Neural cell (in vitro differentiated cells): ENCODE results near the gene TSEN2. TPM values are rescaled to one million over a fixed set of nuclear protein-coding genes. Genes with fewer than 3 reads are reported as not detected.

Experiments used
- H2AFZ ChIP-seq: fragments of 200-600, 300-800 bp; sonication (generic), shearing (Covaris generic); 2 replicates; pipeline ENCODE4 v1.6.0; 2014; ENCODE audit warnings: low read depth, mild to moderate bottlenecking, antibody characterized with exemption, low read length, moderate library complexity
- H3F3A ChIP-seq: fragments of 200-600 bp; shearing (Covaris generic); 2 replicates; pipeline ENCODE4 v1.6.1; 2016; ENCODE audit warnings: mild to moderate bottlenecking, moderate library complexity, mixed read lengths, antibody characterized with exemption, low read length; ENCODE audit not compliant: insufficient read depth, poor library complexity, severe bottlenecking
- H3K27ac ChIP-seq: fragments of 200-600, 300-800 bp; sonication (generic), shearing (Covaris generic); 2 replicates; pipeline ENCODE4 v1.5.1; 2014; ENCODE audit warnings: mild to moderate bottlenecking, low read length, moderate library complexity
- H3K27me3 ChIP-seq: fragments of 300-800, 200-600 bp; sonication (generic), shearing (Covaris generic); 2 replicates; pipeline ENCODE4 v1.6.0; 2014; ENCODE audit warnings: mild to moderate bottlenecking, low read depth, low read length, moderate library complexity; ENCODE audit not compliant: insufficient read depth
- H3K36me3 ChIP-seq: fragments of 300-800, 200-600 bp; sonication (generic), shearing (Covaris generic); 2 replicates; pipeline ENCODE4 v1.5.1; 2014; ENCODE audit warnings: mild to moderate bottlenecking, antibody characterized with exemption, low read length, moderate library complexity; ENCODE audit not compliant: insufficient read depth
- H3K4me2 ChIP-seq: fragments of 300-800, 200-600 bp; sonication (generic), shearing (Covaris generic); 2 replicates; pipeline ENCODE4 v1.6.0; 2014; ENCODE audit warnings: mild to moderate bottlenecking, low read length
- H3K4me3 ChIP-seq: fragments of 300-800, 200-600 bp; sonication (generic), shearing (Covaris generic); 2 replicates; pipeline ENCODE4 v1.5.1; 2014; ENCODE audit warnings: mild to moderate bottlenecking, low read length, moderate library complexity
- H3K79me2 ChIP-seq: fragments of 200-600 bp; shearing (Covaris generic); replicated peaks from 2 replicates; pipeline ENCODE4 v1.6.0; 2014; ENCODE audit warnings: mild to moderate bottlenecking, low read length, moderate library complexity; ENCODE audit not compliant: insufficient read depth
- H3K9ac ChIP-seq: fragments of 300-800, 200-600 bp; sonication (generic), shearing (Covaris generic); 2 replicates; pipeline ENCODE4 v1.6.1; 2016; ENCODE audit warnings: mild to moderate bottlenecking, low read length, mixed read lengths
- H3K9me2 ChIP-seq: fragments of 200-600 bp; shearing (Covaris generic); 2 replicates; pipeline ENCODE4 v1.6.1; 2016; ENCODE audit warnings: mild to moderate bottlenecking, low read length, mixed read lengths; ENCODE audit not compliant: insufficient read depth
- H3K9me3 ChIP-seq: fragments of 200-600, 300-800 bp; sonication (generic), shearing (Covaris generic); 2 replicates; pipeline ENCODE4 v1.6.1; 2016; ENCODE audit warnings: mild to moderate bottlenecking, mixed run types, low read length, moderate library complexity, mixed read lengths
- H4K20me1 ChIP-seq: fragments of 200-600 bp; shearing (Covaris generic); 2 replicates; pipeline ENCODE4 v1.6.1; 2016; ENCODE audit warnings: mild to moderate bottlenecking, mixed run types; ENCODE audit not compliant: insufficient read depth
- EP300 ChIP-seq: fragments of 450-650 bp; conservative IDR thresholded peaks from 2 replicates; pipeline ENCODE4 v1.6.1; 2014; ENCODE audit warnings: antibody characterized with exemption, mild to moderate bottlenecking, moderate library complexity; ENCODE audit not compliant: poor library complexity, severe bottlenecking
- EZH2 ChIP-seq: fragments of 200-600, 300-800 bp; shearing (Covaris generic), sonication (generic); IDR thresholded peaks from 2 replicates; pipeline ENCODE4 v1.6.1; 2014; ENCODE audit warnings: antibody characterized with exemption, low read length, borderline replicate concordance, mild to moderate bottlenecking; ENCODE audit not compliant: insufficient read depth, poor library complexity, severe bottlenecking
- MXI1 ChIP-seq: fragments of 450-650 bp; conservative IDR thresholded peaks from 2 replicates; pipeline ENCODE4 v1.6.1; 2014; ENCODE audit warnings: antibody characterized with exemption, mild to moderate bottlenecking; ENCODE audit not compliant: poor library complexity, severe bottlenecking
- POLR2AphosphoS5 ChIP-seq: IDR thresholded peaks from 2 replicates; pipeline ENCODE4 v1.6.1; 2012
- RAD21 ChIP-seq: fragments of 450-650 bp; conservative IDR thresholded peaks from 2 replicates; pipeline ENCODE4 v1.6.1; 2014; ENCODE audit warnings: antibody characterized with exemption, mild to moderate bottlenecking, moderate library complexity
- SMC3 ChIP-seq: fragments of 450-650 bp; conservative IDR thresholded peaks from 2 replicates; pipeline ENCODE4 v1.6.1; 2014; ENCODE audit warnings: antibody characterized with exemption, mild to moderate bottlenecking, moderate library complexity; ENCODE audit not compliant: poor library complexity
- TAF1 ChIP-seq: IDR thresholded peaks from 2 replicates; pipeline ENCODE4 v1.6.1; 2012; ENCODE audit warnings: low read depth
- polyA plus RNA-seq: library from polyadenylated mRNA; depleted of rRNA; stranded (reverse); fragments of >200 nt; gene quantifications from 2 replicates; pipeline ENCODE4 v1.2.3, GENCODE V29; 2014
- TF ChIP-seq, protein P1 (sequence below): fragments of 450-650 bp; IDR thresholded peaks from 2 replicates; pipeline ENCODE4 v1.5.1; 2014; ENCODE audit warnings: antibody characterized with exemption, mild to moderate bottlenecking, moderate library complexity; ENCODE audit not compliant: poor library complexity, severe bottlenecking
- TF ChIP-seq, protein P2 (sequence below): IDR thresholded peaks from 2 replicates; pipeline ENCODE4 v1.6.1; 2012; ENCODE audit warnings: borderline replicate concordance

Gene TSEN2
- polyA plus RNA-seq, 1 donor from 2014 or later, result 22.6 TPM

DNA sequence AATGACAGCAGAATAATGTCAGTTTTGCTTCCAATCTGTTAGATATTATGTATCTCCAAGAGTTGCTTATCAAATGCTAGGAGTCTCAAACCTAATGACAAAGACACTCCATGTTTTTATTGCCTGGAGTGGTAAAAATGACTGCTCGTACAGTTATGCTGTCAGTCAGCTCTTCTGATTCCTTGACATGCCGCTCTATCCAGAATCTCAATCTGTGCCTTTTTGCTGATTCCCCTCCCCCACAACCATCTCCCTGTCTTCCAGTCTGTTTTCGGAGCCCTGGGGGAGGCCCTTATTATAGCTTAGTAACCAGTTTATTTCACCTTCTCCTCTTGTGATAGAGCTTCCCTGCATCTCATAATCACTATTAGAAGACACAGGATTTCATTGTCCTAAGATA, 75.2 kb downstream of the TSEN2 start:
- no peaks in the 10 kb centered on the region for H3K36me3 ChIP-seq
- H3K9ac ChIP-seq, result peak overlapping the region; percentile 54
- no peaks in the 10 kb centered on the region for H3K9me3 ChIP-seq
- H3K27me3 ChIP-seq, result no peaks in the 10 kb centered on the region
- H3K4me3 ChIP-seq, result peak overlapping the region; percentile 97
- H3K9me2 ChIP-seq, result no peaks in the 10 kb centered on the region
- H3K79me2 ChIP-seq, result peaks cover 63% of the 10 kb centered on the region
- peak overlapping the region; percentile 81 for H3K4me2 ChIP-seq
- no peak overlapping the region for H2AFZ ChIP-seq
- peak overlapping the region; percentile 86 for H3K27ac ChIP-seq
- H4K20me1 ChIP-seq, result no peaks in the 10 kb centered on the region
- no peaks in the 10 kb centered on the region for H3F3A ChIP-seq
- TF ChIP-seq RAD21 (peak; percentile 23), TAF1 (no peak), EZH2 (no peak), MXI1 (no peak), EP300 (peak; percentile 75), POLR2AphosphoS5 (peak; percentile 49), SMC3 (peak; percentile 35)
- TF ChIP-seq, protein P1, sequence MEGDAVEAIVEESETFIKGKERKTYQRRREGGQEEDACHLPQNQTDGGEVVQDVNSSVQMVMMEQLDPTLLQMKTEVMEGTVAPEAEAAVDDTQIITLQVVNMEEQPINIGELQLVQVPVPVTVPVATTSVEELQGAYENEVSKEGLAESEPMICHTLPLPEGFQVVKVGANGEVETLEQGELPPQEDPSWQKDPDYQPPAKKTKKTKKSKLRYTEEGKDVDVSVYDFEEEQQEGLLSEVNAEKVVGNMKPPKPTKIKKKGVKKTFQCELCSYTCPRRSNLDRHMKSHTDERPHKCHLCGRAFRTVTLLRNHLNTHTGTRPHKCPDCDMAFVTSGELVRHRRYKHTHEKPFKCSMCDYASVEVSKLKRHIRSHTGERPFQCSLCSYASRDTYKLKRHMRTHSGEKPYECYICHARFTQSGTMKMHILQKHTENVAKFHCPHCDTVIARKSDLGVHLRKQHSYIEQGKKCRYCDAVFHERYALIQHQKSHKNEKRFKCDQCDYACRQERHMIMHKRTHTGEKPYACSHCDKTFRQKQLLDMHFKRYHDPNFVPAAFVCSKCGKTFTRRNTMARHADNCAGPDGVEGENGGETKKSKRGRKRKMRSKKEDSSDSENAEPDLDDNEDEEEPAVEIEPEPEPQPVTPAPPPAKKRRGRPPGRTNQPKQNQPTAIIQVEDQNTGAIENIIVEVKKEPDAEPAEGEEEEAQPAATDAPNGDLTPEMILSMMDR, result no peak
- TF ChIP-seq, protein P2, sequence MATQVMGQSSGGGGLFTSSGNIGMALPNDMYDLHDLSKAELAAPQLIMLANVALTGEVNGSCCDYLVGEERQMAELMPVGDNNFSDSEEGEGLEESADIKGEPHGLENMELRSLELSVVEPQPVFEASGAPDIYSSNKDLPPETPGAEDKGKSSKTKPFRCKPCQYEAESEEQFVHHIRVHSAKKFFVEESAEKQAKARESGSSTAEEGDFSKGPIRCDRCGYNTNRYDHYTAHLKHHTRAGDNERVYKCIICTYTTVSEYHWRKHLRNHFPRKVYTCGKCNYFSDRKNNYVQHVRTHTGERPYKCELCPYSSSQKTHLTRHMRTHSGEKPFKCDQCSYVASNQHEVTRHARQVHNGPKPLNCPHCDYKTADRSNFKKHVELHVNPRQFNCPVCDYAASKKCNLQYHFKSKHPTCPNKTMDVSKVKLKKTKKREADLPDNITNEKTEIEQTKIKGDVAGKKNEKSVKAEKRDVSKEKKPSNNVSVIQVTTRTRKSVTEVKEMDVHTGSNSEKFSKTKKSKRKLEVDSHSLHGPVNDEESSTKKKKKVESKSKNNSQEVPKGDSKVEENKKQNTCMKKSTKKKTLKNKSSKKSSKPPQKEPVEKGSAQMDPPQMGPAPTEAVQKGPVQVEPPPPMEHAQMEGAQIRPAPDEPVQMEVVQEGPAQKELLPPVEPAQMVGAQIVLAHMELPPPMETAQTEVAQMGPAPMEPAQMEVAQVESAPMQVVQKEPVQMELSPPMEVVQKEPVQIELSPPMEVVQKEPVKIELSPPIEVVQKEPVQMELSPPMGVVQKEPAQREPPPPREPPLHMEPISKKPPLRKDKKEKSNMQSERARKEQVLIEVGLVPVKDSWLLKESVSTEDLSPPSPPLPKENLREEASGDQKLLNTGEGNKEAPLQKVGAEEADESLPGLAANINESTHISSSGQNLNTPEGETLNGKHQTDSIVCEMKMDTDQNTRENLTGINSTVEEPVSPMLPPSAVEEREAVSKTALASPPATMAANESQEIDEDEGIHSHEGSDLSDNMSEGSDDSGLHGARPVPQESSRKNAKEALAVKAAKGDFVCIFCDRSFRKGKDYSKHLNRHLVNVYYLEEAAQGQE, result peak; percentile 11

DNA sequence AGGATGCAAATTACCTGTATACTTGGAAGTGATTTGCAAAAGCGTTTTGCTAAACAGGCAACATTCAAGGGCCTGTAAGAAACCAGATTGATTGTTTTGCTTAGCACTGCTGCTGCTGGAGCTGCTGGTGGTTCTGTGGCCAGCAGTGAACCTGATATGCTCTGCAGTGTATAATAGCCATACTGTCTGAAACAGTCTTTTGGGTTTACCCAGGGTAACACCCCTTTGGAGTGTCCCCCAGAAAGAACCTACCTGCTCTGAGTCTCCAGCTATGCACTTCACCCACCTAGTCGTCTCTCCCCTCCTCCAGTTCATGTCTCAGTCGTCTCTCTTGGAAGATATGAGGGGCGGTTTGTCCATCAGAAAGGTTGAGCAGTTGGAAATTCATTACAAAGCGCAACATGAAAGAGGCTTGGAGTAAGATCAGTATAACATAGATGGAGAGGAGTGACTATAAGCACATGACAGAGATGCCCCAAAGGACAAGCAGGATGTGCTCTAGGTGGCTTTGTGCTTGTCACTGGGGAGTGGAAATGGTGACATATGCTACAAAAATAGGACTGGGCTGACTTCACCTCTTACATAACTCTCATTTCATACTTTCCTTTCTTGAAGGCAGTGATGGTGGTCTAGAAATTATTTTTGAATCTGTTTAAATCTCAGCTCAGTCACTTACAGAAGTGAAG, 76.4 kb downstream of the TSEN2 start:
- Histone ChIP-seq H3K27ac (peak overlapping the region; percentile 86), H3K79me2 (peaks cover 74% of the 10 kb centered on the region), H3K36me3 (no peaks in the 10 kb centered on the region), H3K4me3 (peak overlapping the region; percentile 97), H3K9ac (peak overlapping the region; percentile 54), H3K9me3 (no peaks in the 10 kb centered on the region), H4K20me1 (no peaks in the 10 kb centered on the region), H3K4me2 (no peak overlapping the region), H2AFZ (no peak overlapping the region), H3K9me2 (no peaks in the 10 kb centered on the region), H3F3A (no peaks in the 10 kb centered on the region), H3K27me3 (no peaks in the 10 kb centered on the region)
- TF ChIP-seq TAF1 (no peak), RAD21 (no peak), EZH2 (no peak), MXI1 (no peak), POLR2AphosphoS5 (no peak), SMC3 (no peak), EP300 (no peak)
- TF ChIP-seq, protein P1, result no peak
- TF ChIP-seq, protein P2, result no peak
